Progenitor cell of endocrine pancreas (in vitro differentiated cells): ENCODE measurements around the gene WIZ. TPM values are rescaled to one million over a fixed set of nuclear protein-coding genes. Genes with fewer than 3 reads are reported as not detected.
"Not testable (repeated sequence)": the region's sequence is repeated elsewhere in the genome, so short reads cannot be mapped to it uniquely, and the experiment has no call there.

Experiments
- DNase-seq: peaks from one replicate; pipeline ENCODE4 v3.0.0; 2021; ENCODE audit warnings: low spot score; ENCODE audit not compliant: unreplicated experiment
- H3K27ac Mint-ChIP-seq: 2 replicates; pipeline ENCODE4 v1.8.0; 2021; ENCODE audit warnings: mild to moderate bottlenecking, moderate library complexity, mixed read lengths
- H3K27me3 Mint-ChIP-seq: 2 replicates; pipeline ENCODE4 v1.8.0; 2021; ENCODE audit warnings: mixed read lengths
- H3K36me3 Mint-ChIP-seq: 2 replicates; pipeline ENCODE4 v1.8.0; 2022; ENCODE audit warnings: mixed read lengths; ENCODE audit not compliant: insufficient read depth
- H3K4me1 Mint-ChIP-seq: 2 replicates; pipeline ENCODE4 v1.8.0; 2021; ENCODE audit warnings: low read depth, mixed read lengths
- H3K4me3 Mint-ChIP-seq: 2 replicates; pipeline ENCODE4 v1.8.0; 2021; ENCODE audit warnings: low read depth, mild to moderate bottlenecking, moderate library complexity, mixed read lengths
- H3K9me3 Mint-ChIP-seq: 2 replicates; pipeline ENCODE4 v1.8.0; 2021; ENCODE audit warnings: low read depth, mixed read lengths
- total RNA-seq: library from RNA; stranded (reverse); gene quantifications from 2 replicates; pipeline ENCODE4 v1.2.1, GENCODE V29; 2021
- TF ChIP-seq, protein P1 (sequence below): fragments of 200-600 bp; sonication (generic); IDR thresholded peaks from one replicate; pipeline ENCODE4 v1.5.0; 2021; ENCODE audit warnings: antibody characterized with exemption, mild to moderate bottlenecking; ENCODE audit not compliant: unreplicated experiment

Gene WIZ
- total RNA-seq, 1 donor from 2014 or later: 61.6 TPM

DNA sequence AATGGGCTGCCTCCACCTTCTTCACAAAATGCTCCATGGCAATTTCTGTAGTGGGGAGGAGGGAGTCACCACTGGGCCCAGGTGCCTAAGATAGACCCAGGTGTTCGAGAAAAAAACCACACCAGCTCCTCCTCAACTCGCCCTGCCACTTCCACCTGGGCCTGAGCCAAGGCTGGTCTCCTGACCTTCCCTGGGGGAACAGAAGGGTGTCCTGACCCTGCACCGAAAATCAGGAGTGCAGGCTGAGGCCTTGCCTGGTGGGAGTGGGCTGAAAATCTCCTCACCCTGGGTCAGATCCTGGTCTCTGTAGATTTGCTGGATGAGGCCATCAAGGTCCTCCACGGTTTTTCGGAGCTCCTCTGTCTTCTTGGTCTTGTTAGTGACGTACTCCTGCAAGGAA, 52.5 kb downstream of the WIZ start:
- Mint-ChIP-seq H3K36me3 (peaks cover 34% of the 10 kb centered on the region), H3K27me3 (no peaks in the 10 kb centered on the region), H3K4me1 (no peaks in the 10 kb centered on the region), H3K9me3 (no peaks in the 10 kb centered on the region), H3K4me3 (no peak overlapping the region), H3K27ac (no peak overlapping the region)
- DNase-seq: no peak
- TF ChIP-seq, protein P1, sequence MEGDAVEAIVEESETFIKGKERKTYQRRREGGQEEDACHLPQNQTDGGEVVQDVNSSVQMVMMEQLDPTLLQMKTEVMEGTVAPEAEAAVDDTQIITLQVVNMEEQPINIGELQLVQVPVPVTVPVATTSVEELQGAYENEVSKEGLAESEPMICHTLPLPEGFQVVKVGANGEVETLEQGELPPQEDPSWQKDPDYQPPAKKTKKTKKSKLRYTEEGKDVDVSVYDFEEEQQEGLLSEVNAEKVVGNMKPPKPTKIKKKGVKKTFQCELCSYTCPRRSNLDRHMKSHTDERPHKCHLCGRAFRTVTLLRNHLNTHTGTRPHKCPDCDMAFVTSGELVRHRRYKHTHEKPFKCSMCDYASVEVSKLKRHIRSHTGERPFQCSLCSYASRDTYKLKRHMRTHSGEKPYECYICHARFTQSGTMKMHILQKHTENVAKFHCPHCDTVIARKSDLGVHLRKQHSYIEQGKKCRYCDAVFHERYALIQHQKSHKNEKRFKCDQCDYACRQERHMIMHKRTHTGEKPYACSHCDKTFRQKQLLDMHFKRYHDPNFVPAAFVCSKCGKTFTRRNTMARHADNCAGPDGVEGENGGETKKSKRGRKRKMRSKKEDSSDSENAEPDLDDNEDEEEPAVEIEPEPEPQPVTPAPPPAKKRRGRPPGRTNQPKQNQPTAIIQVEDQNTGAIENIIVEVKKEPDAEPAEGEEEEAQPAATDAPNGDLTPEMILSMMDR: no peak

DNA sequence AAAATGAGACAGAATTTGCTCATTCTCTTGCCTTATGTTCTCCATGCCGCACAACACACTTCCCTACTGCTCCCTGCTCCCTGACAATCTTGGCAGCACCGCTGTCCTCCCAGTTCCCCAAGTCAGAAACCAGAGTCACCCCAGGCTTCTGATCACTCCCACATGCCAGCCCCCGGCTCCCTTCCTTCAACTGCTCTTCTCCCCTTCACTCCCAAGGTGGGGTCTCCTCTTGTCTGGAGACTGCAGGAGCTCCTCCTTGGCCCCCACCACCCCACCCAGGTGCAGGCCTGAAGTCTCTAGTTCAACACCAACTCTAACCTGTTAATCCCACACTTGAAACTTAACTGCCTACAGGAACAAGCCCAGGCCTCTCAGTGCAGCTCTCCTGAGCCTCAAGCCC, 53.3 kb downstream of the WIZ start:
- no peak for DNase-seq
- no peaks in the 10 kb centered on the region for H3K27me3 Mint-ChIP-seq
- no peaks in the 10 kb centered on the region for H3K4me1 Mint-ChIP-seq
- no peaks in the 10 kb centered on the region for H3K9me3 Mint-ChIP-seq
- H3K27ac Mint-ChIP-seq: peak overlapping the region; percentile 34
- H3K36me3 Mint-ChIP-seq: peaks cover 34% of the 10 kb centered on the region
- TF ChIP-seq, protein P1: no peak
- no peak overlapping the region for H3K4me3 Mint-ChIP-seq

DNA sequence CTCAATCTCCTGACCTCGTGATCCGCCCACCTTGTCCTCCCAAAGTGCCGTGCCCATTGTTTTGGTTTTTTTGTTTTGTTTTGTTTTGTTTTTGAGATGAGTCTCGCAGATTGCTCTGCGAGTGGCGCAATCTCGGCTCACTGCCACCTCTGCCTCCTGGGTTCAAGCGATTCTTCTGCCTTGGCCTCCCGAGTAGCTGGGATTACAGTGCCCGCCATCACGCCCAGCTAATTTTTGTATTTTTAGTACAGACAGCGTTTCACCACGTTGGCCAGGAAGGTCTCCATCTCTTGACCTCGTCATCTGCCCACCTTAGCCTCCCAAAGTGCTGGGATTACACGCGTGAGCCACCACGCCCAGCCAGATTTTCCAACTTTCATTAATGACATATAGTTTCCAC, 54.5 kb downstream of the WIZ start:
- Mint-ChIP-seq H3K36me3 (peaks cover 35% of the 10 kb centered on the region), H3K27ac (peak overlapping the region; percentile 52)
- DNase-seq, H3K27me3 Mint-ChIP-seq, H3K4me1 Mint-ChIP-seq, H3K4me3 Mint-ChIP-seq, H3K9me3 Mint-ChIP-seq: not testable (repeated sequence)

GRCh38 chr19:15394426-15394825, 55.3 kb downstream of the WIZ start:
- H3K27me3 Mint-ChIP-seq: no peaks in the 10 kb centered on the region
- H3K27ac Mint-ChIP-seq: no peak overlapping the region
- H3K4me1 Mint-ChIP-seq: no peaks in the 10 kb centered on the region
- no peaks in the 10 kb centered on the region for H3K9me3 Mint-ChIP-seq
- DNase-seq: no peak
- TF ChIP-seq, protein P1: no peak
- no peak overlapping the region for H3K4me3 Mint-ChIP-seq
- peaks cover 37% of the 10 kb centered on the region for H3K36me3 Mint-ChIP-seq

DNA sequence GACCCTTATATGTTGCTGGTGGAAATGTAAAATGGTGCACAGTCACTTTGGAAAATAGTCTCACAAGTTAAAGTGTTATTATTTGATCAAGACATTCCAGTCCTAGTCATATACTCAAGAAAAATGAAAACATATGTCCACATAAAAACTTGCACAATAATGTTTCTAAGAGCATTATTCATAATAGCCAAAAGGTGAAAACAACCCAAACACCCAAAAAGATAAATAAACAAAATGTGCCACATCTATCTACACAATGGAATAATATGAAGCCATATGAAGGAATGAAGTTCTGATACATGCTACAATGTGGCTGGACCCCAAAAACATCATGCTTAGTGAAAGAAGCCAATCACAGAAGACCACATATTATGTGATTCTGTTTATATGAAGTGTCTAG, 55.8 kb downstream of the WIZ start:
- TF ChIP-seq, protein P1: no peak
- Mint-ChIP-seq H3K27me3 (no peaks in the 10 kb centered on the region), H3K27ac (no peak overlapping the region), H3K36me3 (peaks cover 39% of the 10 kb centered on the region), H3K9me3 (no peaks in the 10 kb centered on the region), H3K4me3 (no peak overlapping the region), H3K4me1 (no peaks in the 10 kb centered on the region)
- DNase-seq: no peak

- peaks cover 22% of the 10 kb centered on the region for H3K36me3 Mint-ChIP-seq
- H3K27ac Mint-ChIP-seq: no peak overlapping the region
- no peak overlapping the region for H3K4me3 Mint-ChIP-seq
- no peaks in the 10 kb centered on the region for H3K9me3 Mint-ChIP-seq
- TF ChIP-seq, protein P1: no peak
- no peaks in the 10 kb centered on the region for H3K4me1 Mint-ChIP-seq
- no peak for DNase-seq
- no peaks in the 10 kb centered on the region for H3K27me3 Mint-ChIP-seq
These were observed 58.9 kb downstream of the WIZ start for GRCh38 chr19:15390814-15391213.
